Kidney capillary endothelial cell (primary cell): ENCODE data around the gene L1CAM.

Experiments
- DNase-seq: peaks from one replicate; pipeline ENCODE4 v3.0.0-alpha.2; 2018; ENCODE audit warnings: low spot score

The L1CAM gene

DNA sequence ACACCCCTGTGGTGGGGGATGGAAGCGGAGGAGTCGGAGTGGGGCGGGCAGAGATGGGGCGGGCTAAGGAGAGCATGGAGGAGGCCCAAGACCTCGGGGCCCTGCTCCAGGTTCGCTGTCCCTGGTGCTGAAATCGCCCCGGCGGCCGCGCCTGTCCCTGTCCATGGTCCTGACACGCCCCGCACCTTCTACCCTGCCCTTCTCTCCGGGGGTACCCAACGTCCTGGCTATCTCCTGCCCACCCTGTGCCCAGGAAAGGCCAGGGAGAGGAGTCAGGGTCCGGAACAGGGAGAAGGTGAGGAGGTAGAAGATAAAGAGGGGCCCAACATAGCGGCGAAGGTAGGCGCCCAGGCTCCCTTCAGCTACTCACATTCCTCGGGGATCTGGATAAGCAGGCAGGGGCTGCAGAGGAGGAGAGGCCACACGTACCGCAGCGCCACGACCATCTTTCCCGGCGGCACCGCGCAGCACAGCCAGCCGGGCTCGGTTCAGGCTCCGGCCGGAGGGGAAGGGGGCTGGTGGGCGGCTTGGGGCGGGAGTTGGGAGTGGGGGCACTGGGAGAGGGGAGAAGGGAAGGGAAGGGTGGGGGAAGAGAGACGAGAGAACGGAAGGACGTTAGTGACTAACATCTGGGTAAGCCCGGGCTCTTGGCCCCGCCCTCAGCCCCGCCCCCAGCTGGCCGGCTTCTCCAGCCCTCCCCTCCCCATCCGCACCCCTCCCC, 10.4 kb downstream of the L1CAM start:
- peak; percentile 24 for DNase-seq

DNA sequence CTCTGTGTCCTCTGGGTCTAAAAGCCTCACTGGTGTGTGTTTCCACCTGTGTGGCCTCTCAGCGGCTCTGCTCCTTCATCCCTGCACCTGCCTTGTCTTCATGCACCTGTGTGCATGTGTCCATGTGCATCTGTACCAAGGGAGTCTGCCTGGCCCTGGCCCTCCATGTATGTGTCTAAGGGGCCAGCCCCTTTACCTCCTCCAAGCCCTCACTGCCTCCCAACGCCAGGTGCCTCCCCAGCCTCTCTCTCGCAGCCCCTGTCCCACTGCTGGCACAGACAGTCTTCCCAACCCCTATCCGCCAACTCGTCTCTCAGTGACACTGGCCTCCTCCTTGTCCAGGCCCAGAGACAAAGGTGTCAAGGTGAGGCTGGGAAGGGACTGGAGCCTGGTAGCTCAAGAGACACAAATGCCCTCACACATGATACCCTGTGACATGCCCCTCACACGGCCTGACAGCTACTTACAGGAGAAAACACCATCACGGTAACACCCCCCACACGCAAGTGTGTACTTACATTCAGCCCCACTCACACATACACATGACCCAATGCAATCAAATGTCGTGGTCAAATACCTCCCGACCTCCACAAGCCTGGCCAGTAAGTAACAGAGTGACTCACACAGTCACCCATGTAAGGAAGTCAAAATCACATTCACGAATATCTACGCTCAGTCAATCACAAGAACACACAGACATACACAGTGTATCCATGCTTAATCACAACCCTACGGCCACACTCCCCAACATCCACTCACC, 11.4 kb downstream of the L1CAM start:
- DNase-seq, result no peak

DNA sequence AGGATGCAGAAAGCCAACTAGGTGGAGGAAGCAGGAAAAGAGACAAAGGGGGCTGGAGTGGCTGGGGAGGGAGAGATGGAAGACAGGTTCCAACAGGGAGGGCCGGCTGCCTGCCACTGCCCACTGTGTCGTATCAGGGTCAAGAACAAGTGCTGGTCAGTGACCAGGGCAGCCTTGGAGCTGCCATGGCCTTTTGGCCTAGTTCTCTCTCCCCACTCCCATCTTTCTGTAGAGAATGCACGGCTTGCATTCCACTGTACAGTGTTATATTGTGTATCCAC, 11.9 kb downstream of the L1CAM start:
- DNase-seq, result no peak

DNA sequence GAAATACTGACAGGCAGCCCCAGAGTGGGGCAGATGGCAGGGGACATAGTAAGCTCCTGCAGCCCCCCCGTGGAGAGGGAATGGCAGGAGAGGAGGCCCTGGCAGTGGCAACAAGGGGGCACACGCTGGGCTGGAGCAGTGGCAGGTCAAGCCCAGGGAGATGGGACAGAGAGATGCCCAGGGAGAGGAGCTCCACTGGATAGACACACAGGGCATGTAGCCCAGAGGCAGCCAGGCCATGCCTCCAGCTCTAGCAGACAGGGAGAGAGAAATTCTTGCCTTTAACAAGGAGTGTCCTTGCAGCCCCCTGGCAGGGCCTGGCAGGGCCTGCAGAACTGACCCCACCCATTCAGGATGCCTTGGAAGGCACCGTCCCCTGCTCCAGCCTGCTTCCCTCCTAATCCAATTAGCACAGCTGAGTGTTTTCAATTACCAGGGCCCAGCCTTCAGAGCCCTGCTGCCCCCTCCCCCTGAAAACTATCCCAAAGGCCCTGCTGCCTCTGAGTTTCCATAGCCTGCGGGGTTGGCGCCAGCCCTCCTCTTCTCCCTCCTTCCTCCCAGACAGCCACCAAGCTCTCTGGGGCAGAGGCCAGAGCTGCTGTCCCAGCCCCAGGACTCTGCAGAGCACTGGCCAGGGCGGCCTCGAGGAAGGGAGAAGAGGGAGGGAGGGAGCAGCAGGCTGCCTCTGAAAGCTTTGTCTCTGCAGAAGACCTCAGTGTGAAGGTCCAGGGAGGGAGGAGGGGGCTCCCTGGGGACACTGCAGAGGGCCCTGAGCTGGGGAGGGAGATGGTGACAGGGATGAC, 12.5 kb downstream of the L1CAM start:
- no peak for DNase-seq

DNA sequence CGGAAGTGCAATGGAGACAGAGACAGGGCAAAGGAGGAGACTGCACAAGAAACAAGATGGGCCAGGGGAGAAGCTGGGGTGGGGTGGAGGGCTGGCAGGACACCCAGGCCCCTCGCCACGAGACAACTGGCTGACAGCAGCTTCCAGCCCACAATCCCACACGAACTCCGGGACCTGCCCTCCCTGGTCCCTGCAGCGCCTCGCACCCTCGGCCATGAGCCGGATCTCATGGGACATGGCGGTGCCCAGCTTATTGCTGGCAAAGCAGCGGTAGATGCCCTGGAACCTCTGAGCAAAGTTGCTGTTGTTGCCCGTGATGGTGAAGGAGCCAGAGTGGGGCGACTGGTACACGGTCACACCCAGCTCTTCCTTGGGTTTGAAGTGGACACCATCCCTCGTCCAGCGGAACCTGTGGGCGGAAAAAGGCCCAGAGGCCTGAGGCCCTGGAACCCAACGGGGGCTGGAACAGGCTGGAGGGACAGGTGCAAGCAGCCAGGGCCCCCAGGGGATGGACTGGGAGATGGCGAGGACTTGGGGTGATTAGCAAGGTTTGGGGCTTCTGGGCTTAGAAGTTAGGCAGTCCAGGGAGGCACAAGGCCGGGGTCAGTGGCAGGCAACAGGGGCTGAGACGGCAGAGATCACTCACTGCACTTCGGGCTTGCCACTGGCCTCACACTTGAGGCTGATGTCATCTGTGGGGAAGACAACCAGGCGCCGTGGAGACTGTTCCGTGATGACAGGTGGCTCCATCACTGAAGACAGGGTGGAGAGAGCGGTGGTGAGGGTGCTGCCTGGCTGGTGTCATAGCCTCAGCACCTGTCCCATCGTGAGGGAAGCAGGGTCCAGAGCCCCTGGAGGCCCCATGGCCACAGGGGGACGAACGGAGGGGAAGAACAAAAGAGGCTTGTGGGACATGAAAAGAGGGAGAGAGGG, 13.8 kb downstream of the L1CAM start:
- no peak for DNase-seq

DNA sequence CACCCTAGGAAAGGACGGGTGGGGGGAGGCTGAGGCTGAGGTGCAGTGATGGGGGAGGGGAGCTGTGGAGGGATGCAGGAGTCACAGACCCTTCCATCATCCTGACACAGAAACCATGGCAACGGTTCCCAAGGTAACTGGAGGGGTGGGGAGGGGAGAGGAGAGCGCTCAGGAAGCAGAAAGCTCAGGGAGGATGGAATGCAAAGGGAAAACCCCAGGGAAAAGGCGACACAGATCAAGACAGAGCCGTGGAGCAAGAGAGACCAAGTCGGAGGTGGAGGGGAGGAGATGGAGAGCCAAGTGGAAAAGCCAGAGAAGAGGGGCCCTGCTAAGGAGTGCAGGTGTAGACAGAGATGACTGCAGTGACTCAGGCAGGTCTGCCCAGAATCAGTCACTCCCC, 14.5 kb downstream of the L1CAM start:
- DNase-seq, result no peak

DNA sequence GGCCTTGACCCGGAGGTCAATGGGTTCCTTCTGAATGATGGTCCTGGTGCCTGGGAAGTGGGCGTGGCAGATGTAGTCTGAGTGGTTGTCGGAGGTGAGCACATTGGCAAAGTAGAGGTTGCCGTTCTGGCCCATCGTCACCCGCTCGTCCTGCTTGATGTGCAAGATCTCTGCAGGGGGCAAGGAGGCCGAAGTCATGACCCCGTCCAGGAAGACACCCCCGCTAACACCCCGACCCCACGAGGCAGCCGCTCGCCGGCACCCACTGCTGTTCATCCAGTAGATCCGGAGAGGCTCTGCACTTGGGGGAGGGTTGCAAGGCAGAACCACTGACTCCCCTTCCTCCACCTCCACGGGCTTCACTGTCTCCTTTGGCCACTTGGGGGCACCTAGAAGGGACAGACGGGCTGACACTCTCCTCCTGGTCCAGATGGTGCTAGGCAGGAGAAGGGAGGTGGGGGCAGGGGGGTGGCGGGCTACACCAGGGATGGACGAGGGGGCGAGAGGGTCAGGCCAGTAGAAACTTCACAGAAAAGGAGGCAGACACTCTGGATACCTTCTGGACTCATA, 15.1 kb downstream of the L1CAM start:
- DNase-seq, result no peak

DNA sequence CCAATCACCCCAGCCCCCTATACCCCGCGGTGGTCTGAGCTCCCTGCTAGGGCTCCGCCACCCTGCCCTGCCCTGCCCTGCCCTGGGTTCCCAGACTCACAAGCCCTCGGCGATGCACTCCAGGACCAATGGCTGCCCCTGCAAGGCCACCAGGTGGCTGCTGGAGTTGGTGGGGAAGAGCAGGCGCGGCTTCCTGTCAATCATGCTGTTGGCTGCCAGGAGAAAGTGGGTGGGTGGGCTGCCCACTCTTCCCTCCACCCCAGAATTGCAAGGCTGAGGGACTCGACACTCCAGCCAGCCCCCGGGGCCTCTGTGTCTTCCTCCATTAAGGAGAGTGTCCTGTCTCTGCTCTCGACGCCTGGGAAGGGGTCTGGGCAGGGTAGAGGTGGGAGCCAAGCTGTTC, 15.7 kb downstream of the L1CAM start:
- DNase-seq, result no peak

DNA sequence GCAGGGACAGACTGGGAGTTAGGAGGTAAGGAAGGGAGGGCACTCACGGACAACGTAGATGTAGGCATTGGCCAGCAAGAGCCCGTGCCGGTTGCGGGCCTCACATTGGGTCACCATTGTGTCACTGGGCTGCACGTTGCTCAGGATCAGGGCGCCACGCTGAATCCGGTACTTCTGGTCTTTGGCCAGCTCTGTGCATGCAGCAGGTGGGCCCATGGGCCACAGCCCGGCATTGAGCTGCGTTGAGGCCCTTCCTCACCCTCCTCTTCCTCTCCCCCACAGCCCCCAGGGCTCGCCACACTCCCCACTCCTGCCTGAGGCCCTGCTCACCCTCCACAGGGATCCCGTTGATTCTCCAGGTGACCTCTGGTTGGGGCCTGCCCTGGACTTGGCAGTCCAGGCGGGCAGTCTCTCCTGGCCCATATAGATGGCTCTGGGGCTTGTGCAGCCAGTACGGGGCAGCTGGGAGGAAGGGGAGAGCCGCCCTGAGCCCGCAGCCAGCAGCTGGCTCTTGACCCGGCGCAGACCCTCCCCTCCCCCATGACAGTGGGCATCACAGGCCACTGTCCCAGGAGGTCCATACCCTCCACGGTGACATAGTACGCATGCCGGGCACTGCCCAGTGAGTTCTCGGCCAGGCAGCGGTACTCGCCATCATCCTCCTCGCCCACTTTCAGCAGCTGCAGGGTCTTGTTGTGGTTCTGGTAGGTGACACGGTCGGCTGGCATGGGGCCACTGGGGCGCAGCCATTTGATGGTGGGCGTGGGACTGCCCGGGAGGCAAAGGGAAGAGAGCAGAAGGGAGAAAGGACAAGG, 16.3 kb downstream of the L1CAM start:
- no peak for DNase-seq

DNA sequence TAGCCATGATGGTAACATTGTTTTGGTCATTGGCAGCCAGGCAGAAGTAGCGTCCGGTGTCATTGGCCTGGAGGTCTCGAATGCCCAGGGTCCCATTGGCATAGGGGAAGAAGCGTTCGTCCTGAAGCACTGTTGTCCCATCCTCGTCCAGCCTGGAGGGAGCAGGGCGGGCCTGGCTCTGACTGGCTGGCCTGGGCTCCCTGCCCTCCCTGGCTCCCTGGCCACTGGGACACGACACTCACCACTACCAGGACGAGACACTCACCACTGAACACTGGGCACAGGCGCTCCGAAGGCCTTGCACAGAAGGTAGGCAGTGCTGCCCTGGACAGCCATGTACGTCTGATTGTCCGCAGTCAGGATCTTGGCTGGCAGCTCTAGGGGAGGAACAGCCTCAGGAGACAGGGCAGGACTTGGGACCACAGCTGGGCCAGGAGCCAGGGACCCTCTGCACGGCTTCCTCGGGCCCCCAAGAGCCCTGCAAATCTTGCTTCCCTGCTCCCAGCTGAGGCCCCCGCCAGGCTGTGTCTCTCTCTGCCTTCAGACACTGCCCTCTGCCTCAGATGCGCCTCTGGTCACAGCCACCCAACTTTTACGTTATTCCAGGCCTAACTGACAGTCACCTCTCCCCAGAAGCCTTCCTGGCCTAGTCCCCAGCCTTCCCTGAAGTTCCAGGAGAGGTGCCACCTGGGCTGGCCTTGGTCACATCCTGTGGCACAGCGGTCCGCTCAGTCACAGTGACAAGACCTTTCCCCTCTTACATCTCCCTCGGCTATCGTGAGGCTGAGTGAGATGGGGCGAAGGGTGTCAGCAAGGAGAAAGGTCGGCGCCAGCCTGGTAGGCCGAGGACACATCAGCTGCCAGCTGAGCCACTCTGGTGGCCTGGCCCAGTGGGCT, 17.1 kb downstream of the L1CAM start:
- no peak for DNase-seq

DNA sequence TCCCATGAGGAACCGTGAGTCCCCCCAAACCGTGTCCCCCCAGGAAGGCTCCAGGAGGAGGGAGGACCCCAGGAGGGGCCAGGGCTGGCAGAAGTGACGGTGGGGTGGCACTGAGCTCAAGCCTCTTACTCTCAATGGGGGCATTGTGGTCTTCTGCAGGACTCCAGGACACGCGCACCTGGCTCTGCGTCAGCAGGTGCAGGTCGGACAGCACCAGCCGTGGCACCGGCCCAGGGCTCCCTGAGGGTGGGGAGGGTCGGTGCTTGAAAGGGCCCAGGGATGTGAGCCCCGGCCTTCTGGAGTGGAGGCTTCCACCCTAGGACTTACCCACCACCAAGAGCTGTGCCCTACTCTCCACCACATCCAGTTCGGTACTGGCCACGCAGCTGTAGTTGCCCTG, 18.3 kb downstream of the L1CAM start:
- DNase-seq, result no peak

DNA sequence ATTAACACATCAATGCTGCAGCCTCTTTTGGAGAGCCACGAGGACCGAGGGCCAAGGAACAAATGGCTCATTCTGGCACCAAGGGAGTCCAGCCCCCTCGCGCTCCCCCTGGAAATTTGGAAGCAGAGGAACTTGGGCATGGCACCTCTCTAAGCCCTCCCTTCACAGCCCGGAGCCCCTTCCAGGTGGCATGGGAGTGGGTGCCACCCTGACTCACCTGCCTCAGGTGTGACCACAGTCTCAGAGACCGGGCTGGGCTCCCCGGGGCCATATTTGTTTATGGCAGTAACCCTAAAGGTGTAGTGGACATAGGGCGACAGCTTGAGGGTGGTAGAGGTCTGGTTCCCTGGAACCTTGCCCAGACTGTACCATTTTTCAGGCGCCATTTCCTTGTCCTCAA, 18.8 kb downstream of the L1CAM start:
- DNase-seq, result no peak

DNA sequence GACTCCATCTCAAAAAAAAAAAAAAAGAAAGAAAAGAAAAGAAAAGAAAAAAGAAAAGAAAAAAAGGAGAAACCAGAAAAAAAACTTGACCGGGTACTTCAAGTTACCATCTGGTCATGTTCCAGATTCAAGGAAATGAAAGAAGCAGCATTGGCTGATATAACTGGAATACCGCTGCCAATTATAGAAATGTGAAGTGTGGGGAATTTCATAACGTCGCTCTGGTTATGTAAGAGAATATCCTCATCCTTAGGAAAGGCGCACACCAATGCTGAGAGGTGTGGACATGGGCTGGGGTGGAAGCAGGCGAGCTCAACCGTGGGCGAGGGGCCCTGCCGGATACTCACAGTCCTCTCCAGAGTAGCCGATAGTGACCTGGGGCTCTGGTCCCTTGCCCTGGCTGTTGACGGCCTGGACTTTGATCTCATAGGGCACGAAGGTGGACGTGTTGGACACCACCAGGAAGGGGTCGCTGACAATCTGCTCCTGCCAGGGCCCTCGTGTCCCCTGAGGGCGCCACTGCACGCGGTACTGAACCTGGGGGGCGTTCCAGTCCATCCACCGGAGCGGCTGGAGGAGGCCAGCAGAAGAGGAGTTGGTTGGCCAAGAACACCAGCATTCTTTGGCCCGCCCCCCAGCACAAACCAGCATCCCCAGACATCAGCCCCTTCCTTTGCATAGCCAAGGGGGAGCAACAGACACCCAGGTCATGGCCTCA, 19.5 kb downstream of the L1CAM start:
- DNase-seq, result no peak

DNA sequence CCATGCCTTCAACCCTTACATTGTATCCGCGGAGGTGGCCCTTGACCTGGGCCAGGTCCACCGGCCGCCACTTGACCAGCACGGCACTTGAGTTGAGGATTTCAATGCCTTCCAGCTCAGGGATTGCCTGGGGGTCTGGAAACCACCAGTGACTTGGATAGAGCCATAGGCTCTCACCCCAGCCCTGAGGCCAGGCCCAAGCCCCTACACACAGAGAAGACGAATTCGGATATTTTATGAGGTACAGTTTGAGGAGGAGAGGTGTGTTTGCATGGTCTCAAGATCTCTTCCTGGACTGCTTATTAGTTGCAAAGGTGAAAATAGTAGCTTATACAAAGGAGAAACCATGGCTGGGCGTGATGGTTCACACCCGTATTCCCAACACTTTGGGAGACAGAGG, 20.3 kb downstream of the L1CAM start:
- DNase-seq, result no peak

DNA sequence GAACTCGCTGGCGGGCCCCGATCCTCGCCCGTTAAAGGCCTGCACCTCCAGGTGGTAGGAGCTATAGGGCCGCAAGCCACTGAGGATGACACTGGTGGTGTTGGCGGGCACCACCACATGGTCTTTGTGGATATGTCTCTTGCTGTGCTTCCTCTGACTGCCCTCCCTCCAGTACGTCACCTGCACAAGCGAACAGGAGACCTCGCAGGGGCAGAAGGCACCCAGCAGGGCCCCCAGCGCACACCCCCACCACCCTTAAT, 20.7 kb downstream of the L1CAM start:
- DNase-seq, result no peak

DNA sequence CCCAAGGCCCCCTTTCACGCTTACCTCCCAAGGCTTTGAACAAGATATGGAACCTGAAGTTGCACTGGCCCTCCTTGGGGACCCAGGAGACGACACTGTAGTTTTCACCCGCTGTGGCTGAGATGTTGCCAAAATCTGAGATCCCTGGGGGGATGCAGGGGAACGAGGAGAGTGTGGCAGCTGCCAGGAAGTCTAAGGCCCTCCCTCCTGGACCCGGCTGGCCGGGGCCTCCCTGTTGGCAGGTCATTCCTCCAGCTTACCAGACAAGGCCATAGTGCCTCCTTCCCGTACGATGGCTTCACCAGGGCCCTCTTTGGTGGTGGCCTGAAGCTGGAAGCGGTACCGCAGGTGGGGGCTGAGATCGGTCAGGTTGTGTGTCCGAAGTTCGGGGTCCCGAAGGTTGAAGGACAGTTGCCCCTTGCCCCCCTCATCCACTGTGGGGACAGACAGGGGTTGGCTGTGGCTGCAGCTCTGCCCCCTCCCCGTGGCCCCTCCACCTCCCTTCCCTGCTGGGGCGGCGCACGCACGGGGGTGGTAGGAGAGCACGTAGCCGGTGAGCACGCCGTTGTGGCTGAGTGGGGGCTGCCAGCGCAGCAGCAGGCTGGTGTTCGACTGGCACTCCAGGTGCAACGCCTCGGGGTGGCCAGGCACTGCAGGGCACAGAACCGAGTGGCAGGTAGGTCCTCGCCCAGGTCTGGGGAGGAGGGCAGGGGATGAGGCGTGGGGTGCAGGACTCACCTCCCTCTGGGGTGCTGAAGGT, 21.2 kb downstream of the L1CAM start:
- DNase-seq, result no peak

DNA sequence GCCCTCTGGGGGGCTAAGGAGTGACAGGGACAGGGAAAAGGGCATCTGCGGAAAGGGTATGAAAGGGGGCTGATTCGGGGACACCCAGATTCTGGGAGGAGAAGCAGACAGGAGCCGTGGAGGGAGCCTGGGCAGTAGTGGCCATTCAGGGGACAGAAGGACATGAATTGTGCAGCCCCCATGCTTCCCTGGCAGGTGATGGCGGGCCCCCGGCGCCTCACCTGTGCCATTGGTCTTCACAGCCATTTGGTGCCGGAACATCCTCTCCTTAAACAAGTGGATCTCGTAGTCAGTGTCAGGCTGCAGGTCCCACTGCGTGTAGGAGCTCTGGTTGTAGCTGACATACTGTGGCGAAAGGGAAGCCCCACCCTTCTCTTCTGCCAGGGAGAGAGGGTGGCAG, 21.9 kb downstream of the L1CAM start:
- DNase-seq, result no peak

DNA sequence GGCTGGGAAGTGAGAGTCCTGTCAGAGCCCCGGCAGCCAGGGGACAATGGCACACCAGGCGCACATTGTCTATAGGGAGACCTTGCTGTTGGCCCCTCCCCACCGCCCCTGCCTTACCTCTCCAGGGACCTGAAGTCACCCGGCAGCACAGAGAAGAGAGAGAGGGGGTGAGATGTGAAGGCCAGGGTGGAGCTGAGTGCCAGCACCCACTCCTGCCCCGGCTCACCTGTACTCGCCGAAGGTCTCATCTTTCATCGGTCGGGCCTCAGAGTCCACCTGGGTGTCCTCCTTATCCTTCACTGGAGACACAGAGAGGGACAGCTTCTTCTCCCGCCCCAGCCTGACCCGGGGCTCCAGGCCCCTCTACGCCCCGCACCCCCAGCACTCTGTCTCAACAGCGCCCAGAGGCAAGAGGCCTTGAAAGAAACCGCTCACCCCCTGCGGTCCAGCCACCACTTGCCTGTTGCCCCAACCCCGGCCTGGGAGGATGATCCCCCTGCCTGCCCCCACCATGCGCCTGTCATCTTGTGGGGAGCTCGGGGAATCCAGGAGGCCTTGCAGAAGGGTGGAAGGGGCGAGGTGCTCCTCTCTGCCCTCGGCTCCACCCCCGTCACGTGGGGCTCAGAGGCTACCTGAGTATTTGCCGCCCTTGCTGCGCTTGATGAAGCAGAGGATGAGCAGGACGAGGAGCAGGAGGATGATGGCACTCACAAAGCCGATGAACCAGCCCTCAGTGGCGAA, 22.6 kb downstream of the L1CAM start:
- DNase-seq, result no peak
